PC-3 (cell line): ENCODE data around the gene MAST3.

ENCODE experiments used
- CTCF ChIP-seq: fragments of 300-600 bp; sonication (generic); conservative IDR thresholded peaks from 2 replicates; pipeline ENCODE4 v1.5.1; 2017; ENCODE audit warnings: antibody characterized with exemption, low read depth, mild to moderate bottlenecking, low read length
- EZH2 ChIP-seq: fragments of 300-600 bp; sonication (generic); IDR thresholded peaks from one replicate; pipeline ENCODE4 v1.6.1; 2017; ENCODE audit warnings: antibody characterized with exemption, mild to moderate bottlenecking, low read length; ENCODE audit not compliant: unreplicated experiment

DNA sequence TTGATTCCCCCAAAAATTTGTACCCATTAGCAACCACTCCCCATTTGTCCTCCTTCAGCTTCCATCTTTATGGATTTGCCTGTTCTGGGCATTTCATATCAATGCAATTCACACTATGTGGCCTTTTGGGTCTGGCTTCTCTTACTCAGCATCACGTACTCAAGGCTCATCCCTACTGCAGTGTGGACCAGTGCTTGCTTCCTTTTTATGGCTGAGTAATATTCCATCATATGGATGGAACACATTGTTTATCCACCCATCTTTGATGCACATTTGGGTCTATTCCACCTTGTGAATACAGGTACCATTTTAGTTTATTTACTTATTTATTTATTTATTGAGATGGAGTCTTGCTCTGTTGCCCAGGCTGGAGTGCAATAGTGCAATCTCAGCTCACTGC, 42.9 kb downstream of the MAST3 start:
- TF ChIP-seq CTCF (no peak), EZH2 (no peak)
